ENCODE measurements around the gene ST3GAL3.

- TF ChIP-seq CTCF (IDR thresholded peaks at IDR 0.05; ENCODE audit: extremely low read depth in 1 of 2, insufficient read depth in 1 of 2, low read depth in 1 of 2, low read length in 2 of 2): no peak
- TF ChIP-seq MAX (IDR thresholded peaks at IDR 0.05; ENCODE audit: insufficient read depth, insufficient read length): no peak
- no peak for TF ChIP-seq POLR2A (IDR thresholded peaks at IDR 0.05; ENCODE audit: low read depth, low read length)
- no peak for TF ChIP-seq EZH2 (IDR thresholded peaks at IDR 0.05; ENCODE audit: borderline replicate concordance, low read depth, low read length, severe bottlenecking)
- no peak for TF ChIP-seq MYC (IDR thresholded peaks at IDR 0.05; ENCODE audit: low read depth, low read length)
- no peak for TF ChIP-seq JUN (IDR thresholded peaks at IDR 0.05; ENCODE audit: borderline replicate concordance, insufficient read depth, insufficient read length, low read depth)
- TF ChIP-seq POLR2AphosphoS5 (IDR thresholded peaks at IDR 0.05; ENCODE audit: insufficient read depth, low read depth, low read length): no peak
- no peak for TF ChIP-seq FOS (IDR thresholded peaks at IDR 0.05; ENCODE audit: borderline replicate concordance, insufficient read depth, low read length)
- no peak for TF ChIP-seq GATA2 (IDR thresholded peaks at IDR 0.05; ENCODE audit: insufficient read depth, insufficient read length, low read depth, low read length)
Observed at GRCh38 chr1:43973981-43974442, 266.7 kb downstream of the ST3GAL3 start.
